ENCODE measurements around the gene EOLA2.
"Not testable (repeated sequence)": the region's sequence is repeated elsewhere in the genome, so short reads cannot be mapped to it uniquely, and the experiment has no call there.

EOLA2 gene

DNA sequence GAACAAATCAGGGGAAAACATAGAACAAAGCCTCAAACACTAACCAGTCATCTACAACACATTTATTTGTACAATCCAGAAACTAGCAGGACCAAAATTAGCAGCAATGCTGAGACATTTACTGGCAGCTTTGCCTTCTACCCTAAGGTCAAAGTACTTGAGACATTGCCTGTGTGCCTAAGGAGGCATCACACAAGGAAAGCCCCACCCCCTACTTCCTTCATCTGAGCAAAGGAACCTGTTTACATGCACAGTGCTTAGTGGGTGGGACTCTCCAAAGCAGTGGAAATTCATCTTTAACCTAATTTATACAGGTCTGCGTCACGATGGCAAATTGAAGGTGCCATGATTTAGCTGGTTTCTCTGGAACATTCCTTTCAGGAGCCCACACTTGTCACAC is 6.1 kb downstream of the EOLA2 start:
- DNase-seq: not testable (repeated sequence)

DNA sequence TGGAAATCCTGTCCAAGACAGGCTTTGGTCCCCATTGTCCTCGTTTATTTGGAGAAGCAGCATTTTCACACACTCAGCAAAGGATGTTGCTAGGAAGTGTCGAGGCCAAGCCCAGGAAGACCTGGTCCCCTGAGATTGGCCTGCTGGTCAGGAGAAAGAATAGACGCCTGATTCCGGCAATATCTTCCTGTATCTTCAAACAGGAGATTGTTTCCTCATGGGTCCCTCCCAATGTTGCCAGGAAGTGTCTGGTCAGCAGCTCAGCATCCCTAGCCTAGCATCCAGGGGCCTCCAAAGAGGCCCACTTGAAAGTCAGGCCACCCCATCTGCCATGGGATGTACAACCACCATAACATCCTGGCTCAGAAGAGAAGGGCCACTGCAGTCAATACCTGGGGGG is 6.9 kb downstream of the EOLA2 start:
- DNase-seq: not testable (repeated sequence)

DNA sequence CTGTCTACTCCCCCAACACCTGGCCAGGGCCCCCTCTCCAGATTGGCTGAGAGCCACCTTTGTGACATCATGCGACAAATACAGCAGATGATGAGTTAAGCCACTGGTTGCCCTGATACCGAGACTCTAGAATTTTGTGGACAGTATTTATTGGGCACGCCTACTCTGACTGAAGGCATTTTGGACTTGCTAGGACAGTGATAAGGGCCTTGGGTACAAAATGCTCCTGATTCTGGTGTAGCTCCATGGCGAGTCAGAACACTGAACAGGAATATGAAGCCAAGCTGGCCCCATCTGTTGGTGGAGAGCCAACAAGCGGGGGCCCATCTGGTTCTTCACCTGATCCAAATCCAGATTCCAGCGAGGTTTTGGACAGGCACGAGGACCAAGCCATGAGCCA is 8.9 kb downstream of the EOLA2 start, which contains the start of gene HSFX4:
Gene HSFX4 (plus strand): TSS at position 174 of the 400 bp plus-strand sequence. CDS start 72 bp downstream, at position 246.
- not testable (repeated sequence) for DNase-seq

DNA sequence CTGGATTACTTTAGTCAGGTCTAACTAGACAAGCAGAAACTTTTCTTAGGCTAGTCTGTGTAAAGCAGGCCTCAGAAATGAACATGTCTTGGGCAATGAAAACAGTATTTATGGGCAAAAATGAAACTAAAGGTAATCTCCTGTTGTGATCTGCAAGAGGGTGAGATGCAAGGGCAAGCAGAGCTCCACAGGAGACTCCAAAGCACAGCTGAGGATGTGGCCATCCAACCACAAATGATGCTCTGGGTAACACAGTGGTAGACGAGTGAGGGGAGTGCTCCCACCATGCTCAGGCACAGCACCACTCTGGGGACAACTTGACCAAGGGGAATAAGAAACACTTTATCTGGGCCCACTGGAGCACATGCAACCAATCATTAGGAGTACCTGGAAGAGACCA is 9.7 kb downstream of the EOLA2 start:
- DNase-seq: not testable (repeated sequence)

DNA sequence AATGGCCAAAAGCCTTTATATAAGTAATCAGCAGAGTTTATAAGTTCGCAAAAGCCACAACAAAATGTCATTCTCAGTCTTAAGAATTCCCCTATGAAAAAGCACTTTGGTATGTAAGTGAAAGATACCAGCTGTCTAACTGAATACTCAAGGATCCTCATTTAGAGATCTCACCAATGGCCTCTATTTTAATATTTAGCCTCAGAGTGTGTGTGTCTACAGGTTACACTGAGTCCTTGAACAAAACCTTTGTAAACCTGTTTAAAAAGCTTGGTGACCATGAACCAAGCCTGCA is 10.4 kb downstream of the EOLA2 start:
- DNase-seq: not testable (repeated sequence)

DNA sequence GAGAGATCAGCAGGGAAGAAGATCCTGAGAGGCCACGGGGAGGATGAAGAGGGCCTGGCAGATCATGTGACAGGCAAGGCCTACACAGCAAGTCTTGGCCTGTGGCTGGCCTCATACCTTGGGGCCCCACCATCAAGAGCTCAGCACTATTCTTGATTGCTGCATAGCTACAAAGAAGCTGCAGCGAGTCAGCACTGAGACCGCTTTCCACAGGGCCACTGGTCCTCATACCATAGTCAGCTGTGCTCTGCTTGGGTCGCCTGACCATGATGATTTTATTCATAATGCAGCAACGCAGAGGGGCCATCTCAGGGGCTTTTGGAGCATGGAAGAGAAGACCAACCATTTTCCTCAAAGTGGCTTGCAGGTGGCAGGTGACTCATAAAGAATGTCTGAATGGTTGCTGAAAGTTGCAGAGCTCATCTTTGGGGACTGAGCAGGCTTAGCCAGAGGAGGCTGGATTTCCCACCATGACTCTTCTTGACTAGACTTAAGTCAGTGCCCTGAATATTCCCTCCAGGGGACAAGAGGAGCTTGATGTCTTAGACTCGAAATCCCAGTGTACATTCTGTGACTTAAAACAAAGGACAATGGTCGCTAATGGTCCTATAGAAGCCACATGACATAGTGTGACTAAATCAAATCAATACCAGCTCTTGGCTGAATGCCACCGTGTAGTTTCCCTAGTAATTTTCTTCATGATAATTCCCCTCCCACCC is 10.9 kb downstream of the EOLA2 start:
- DNase-seq: not testable (repeated sequence)

DNA sequence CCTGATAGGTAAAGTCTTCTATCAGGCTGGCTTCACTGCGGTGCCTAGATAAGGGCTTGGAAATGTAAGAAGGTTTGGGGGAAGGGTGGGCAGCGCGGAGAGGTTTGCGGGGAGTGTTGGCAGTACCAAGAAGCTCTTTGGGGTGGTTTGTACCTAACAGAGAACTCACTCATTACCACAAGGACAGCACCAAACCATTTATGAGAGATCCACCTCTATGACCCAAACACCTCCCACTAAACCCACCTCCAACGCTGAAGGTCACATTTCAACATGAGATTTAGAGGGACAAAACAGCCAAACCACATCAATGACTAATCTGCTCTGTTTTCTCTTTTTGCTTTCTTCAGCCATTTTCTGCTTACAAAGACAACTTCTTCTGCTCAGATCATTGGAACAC is 13.9 kb downstream of the EOLA2 start:
- not testable (repeated sequence) for DNase-seq

DNA sequence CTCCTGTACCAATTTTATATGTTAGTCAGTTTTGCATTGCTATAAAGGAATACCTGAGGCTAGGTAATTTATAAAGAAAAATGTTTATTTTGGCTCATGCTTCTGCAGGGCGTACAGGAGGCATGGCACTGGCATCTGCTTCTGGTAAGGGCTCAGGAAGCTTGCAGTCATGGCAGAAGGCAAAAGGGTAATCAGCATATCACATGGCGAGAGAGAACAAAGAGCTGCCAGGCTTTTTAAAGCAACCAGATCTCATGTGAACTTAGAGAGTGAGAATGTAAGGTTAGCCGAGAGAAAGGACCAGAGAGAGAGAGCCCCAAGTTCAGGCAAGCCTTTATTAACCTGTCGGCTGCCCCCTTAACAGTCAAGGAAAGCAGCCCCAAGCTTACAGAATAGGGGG is 14.5 kb downstream of the EOLA2 start:
- not testable (repeated sequence) for DNase-seq

DNA sequence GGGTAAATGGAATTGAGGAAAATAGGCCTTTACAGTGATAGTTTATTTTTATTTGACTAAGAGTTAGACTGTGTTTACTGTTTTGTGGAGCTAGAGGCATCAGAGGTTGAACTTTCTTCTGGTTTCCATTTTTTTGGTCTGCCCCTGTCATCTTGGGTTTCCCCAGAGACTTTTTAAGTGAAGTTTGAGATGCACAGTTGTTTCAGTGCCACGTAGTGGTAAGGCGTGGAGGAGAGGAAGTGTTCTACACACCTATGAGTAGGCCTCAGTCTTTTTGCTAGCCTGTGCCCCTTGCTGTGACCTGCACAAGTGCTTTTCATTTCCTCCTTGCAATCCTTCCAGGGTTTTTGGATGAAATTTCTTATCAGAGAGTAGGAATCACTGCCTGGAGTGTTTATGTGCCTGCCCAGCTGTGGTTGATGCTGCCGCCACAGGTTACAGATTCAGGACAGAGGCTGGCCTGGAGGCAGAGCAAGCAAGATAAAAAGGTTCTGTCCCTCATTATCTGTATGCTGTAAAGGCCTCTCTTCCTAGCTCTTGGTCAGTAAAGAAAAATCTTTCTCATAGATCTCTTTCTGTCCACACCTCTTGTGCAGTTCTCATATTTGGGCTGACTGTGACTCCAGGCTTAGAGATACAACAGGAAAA is 21.4 kb downstream of the EOLA2 start:
- DNase-seq: peak in 1 of 2 experiments; percentile 23

DNA sequence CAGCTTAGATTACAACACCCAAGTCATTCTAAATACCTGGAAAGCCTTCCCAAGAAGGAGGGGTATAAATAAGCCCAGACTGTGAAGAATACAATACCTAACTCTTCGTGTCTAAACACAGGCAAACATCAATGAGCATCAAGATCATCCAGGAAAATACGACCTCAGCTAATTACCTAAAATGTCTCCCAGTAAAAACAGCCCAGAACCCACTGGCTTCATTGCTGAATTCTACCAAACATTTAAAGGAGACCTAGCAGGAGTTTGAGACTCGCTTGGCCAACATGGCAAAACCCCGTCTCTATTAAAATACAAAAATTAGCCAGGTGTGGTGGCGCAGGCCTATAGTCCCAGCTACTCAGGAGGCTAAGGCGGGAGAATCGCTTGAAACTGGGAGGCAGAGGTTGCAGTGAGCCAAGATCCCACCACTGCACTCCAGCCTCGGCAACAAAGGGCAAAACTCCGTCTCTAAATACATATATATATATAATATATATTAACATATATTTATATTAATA is 28.1 kb downstream of the EOLA2 start:
- no peak for DNase-seq

DNA sequence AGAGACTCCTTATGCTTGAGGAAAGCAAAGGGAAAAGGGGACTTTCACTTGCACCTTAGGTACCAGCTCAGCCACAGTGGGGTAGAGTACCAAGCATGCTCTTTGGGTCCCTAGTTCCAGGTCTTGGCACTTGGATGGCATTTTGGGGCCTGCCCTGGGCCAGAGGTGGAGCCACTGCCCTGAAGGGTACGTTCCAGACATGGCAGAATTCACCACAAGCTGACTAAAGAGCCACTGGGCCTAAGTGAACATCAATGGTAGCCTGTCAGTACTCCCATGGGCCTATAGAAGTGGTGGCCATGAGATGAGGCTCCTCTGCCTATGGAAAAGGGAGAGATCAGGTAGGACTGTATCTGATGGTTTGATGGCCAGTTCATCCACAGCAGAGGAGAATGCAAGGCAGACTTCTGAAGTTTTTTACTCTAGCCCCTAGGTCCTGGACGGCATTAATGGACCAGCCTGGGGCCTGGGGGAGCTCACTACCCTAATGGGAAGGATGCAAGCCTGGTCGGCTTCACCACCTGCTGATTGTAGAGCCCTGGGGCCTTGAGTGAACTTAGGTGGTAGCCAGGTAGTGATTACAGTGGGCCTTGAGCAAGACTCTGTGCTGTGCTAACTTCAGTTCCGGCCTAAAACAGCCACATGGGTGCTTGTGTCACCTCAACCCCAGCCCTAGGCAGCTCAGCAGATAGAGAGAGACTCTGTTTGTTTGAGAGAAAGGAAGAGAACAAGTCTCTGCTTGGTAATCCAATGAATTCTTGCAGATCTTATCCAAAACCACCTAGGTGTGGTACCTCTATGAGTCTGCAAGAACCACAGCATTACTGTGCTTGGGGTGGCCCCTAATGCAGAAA is 28.7 kb downstream of the EOLA2 start:
- peak; percentile 25 to 39 for DNase-seq

DNA sequence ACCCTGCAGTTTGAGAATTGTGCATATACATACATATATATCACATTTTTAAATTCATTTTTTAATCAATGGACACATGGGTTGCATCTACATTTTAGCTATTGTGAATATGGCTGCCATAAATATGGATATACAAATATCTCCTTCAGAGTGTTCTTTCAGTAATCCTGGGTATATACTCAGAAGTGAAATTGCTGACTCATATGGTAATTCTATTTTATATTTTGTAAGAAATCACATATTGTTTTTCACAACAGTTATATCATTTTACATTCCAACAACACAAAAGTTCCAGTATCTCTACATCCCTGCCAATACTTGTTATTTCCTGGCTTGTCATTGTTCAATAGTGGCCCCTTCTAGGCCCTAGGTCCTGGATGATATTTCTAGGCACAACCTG is 29.6 kb downstream of the EOLA2 start:
- DNase-seq: no peak

DNA sequence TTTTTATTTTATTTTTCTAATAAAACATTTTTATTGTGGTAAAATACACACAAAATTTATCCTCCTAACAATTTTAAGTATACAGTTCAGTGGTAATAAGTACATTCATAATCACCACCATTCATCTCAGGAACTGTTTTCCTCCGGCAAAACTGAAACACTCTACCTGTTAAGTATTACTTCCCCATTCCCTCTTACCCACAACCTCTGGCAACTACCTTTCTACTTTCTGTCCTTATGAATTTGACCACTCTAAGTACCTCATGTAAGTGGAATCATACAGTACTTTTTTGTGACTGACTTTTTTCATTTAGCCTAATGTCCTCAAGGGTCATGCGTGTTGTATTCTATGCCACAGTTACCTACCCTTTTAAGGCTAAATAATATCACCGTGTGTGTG is 30.0 kb downstream of the EOLA2 start:
- DNase-seq: no peak

DNA sequence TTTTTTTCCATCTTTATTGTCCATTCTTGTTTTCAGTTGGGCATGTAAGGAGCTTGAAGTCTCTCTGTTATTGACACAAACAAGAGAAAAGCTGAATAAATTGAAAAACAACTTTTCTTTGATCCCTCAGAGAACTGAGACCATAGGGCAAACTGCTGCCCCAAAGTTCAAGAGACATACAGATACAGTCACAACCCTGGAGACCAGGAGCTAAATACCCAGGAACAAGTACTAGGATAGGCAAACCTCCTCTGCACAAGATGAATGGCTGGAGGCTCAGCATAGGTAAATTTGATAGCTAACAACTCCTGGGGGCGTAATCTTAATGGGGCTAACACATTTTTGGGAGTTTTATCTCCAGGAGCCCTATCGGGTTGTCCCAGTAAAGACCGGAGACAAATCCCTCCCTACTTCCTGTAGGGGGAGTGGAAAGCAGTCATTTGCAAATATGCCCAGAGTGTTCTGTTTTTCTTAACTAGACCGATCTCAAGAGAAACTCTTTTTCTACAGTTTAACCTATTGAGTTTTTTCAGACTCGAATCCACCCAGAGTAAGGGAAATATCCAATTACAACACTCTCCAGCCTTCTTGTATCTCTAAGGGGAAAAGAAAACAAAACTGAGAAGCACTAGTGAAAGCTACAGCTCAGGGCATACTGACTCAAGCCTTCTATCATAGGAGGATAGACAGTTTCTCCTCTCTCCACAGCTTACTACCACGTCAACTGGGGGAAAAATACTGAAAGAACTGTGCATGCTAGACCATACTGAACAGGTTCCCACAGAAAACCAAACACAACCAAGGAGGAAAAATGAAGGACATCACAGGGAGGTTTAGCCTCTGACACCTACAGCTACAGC is 34.2 kb downstream of the EOLA2 start:
- DNase-seq: no peak

DNA sequence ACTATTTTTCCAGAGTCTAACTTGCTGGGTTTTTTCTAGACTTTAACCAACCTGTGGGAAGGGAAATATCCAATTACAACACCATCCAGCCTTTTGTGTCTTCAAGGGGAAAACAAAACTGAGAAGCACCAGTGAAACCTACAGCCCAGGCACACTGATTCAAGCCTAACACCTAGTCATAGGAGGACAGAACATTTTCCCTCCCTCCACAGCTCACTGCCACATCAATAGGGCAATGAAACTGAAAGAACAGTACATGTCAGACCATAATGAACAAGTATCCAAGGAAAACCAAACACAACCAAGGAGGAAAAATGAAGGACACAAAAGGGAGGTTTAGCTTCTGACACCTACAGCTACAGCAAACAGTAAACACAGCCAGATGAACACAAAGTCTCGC is 39.7 kb downstream of the EOLA2 start:
- DNase-seq: no peak

DNA sequence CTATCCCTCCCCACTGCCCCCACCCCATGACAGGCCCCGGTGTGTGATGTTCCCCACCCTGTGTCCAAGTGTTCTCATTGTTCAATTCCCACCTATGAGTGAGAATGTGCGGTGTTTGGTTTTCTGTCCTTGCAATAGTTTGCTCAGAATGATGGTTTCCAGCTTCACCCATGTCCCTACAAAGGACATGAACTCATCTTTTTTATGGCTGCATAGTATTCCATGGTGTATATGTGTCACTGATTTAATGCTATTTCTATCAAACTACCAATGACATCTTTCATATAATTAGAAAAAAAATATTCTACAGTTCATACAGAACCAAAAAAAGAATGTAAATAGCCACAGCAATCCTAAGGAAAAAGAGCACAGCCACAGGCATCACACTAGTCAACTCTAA is 47.5 kb downstream of the EOLA2 start:
- not testable (repeated sequence) for DNase-seq

Measured in activated T-cell treated with anti-CD3 and anti-CD28 coated beads, Interleukin-2, amount 50 U/mL, for 48 hours (primary cell).